NCI-H187 treated with DMSO at 0.1 percent for 48 hours (cell line): ENCODE data around the gene KLHL14.

Experiments
- DNase-seq: peaks from one replicate; lab custom pipeline; 2025; lab: John Stamatoyannopoulos, UW

Gene KLHL14

GRCh38 chr18:32634876-32635431 lies 137.9 kb downstream of the KLHL14 start:
- DNase-seq: no peak

GRCh38 chr18:32629981-32630700 lies 142.7 kb downstream of the KLHL14 start:
- DNase-seq: no peak

GRCh38 chr18:32629292-32629691 lies 143.5 kb downstream of the KLHL14 start:
- no peak for DNase-seq

GRCh38 chr18:32624182-32624723 lies 148.6 kb downstream of the KLHL14 start:
- no peak for DNase-seq

GRCh38 chr18:32623563-32623962 lies 149.3 kb downstream of the KLHL14 start:
- DNase-seq: no peak
